B cell (primary cell): Measurements from ENCODE around the gene FYB2. TPM values are rescaled to one million over a fixed set of nuclear protein-coding genes. Genes with fewer than 3 reads are reported as not detected.

Source experiments
- ATAC-seq: fragments of 200-7000 bp; cut with Tn5 transposase; one replicate; pipeline ENCODE4 v1.10.0; 2021; ENCODE audit warnings: low read depth, mild to moderate bottlenecking, moderate number of reproducible peaks, moderate library complexity
- CTCF ChIA-PET: fragments of 350-600 bp; sonication (Branson Sonifier 250); formaldehyde crosslinking; loops from one replicate; lab custom pipeline; 2021; ENCODE audit warnings: antibody characterized with exemption, inconsistent platforms; lab: Charles Lee
- POLR2A ChIA-PET: fragments of 350-600 bp; sonication (Branson Sonifier 250); formaldehyde crosslinking; loops from one replicate; lab custom pipeline; 2021; ENCODE audit warnings: antibody characterized with exemption; lab: Charles Lee
- DNase-seq: peaks from one replicate; pipeline ENCODE4 v3.0.0; 2013
- H2AFZ ChIP-seq: 2 replicates; pipeline ENCODE4 v1.6.1; 2012; ENCODE audit warnings: mild to moderate bottlenecking, low read depth, low read length; ENCODE audit not compliant: insufficient read depth, poor library complexity, severe bottlenecking
- H3K27ac ChIP-seq, 2 donors: 1 replicate in 1 of 2; 2 replicates in 1 of 2; pipeline ENCODE4 v1.5.1; 2012 to 2013; ENCODE audit warnings: low read length in 2 of 2, mild to moderate bottlenecking in 2 of 2, moderate library complexity in 1 of 2
- H3K27me3 ChIP-seq, 4 experiments: fragments of 200-600 bp in 1 of 4; sonication (generic) in 1 of 4; replicated peaks in 1 of 4; 1 replicate in 2 of 4; 2 replicates in 2 of 4; pipeline versions ENCODE4 v1.6.1 to v1.7.0; 2013 to 2016; ENCODE audit warnings: low read length in 3 of 4, mild to moderate bottlenecking in 2 of 4, mixed read lengths in 1 of 4, moderate library complexity in 1 of 4; ENCODE audit not compliant: insufficient read depth in 4 of 4, control insufficient read depth in 3 of 4; ENCODE audit errors: control extremely low read depth in 1 of 4
- H3K36me3 ChIP-seq, 2 experiments: replicated peaks in 1 of 2; 1 replicate in 1 of 2; 2 replicates in 1 of 2; pipeline versions ENCODE4 v1.6.1 to v1.7.1; 2013; ENCODE audit warnings: low read length in 1 of 2; ENCODE audit not compliant: insufficient read depth in 2 of 2, control insufficient read depth in 1 of 2; ENCODE audit errors: control extremely low read depth in 1 of 2, extremely low read depth in 1 of 2
- H3K4me1 ChIP-seq, 2 donors: fragments of 200-600 bp in 1 of 2; sonication (generic) in 1 of 2; 1 replicate in 1 of 2; 2 replicates in 1 of 2; pipeline versions ENCODE4 v1.5.1 to v1.6.1; 2013 to 2017; ENCODE audit warnings: low read length in 2 of 2; ENCODE audit not compliant: control insufficient read depth in 2 of 2, insufficient read depth in 2 of 2
- H3K4me2 ChIP-seq: replicated peaks from 2 replicates; pipeline ENCODE3; 2012; ENCODE audit warnings: mild to moderate bottlenecking, low read depth, low read length; ENCODE audit not compliant: poor library complexity, severe bottlenecking
- H3K4me3 ChIP-seq, 5 experiments: fragments of 200-600 bp in 1 of 5; sonication (generic) in 1 of 5; 1 replicate in 3 of 5; 2 replicates in 2 of 5; pipeline versions ENCODE4 v1.5.1 to v1.7.0; 2011 to 2016; ENCODE audit warnings: low read length in 4 of 5, mild to moderate bottlenecking in 4 of 5, low read depth in 2 of 5, control low read depth in 1 of 5, moderate library complexity in 1 of 5; ENCODE audit not compliant: insufficient read depth in 1 of 5; ENCODE audit errors: control extremely low read depth in 1 of 5, extremely low read depth in 1 of 5
- H3K79me2 ChIP-seq: fragments of 200-600 bp; sonication (generic); one replicate; pipeline ENCODE4 v1.6.0; 2016; ENCODE audit warnings: low read length; ENCODE audit not compliant: control insufficient read depth, insufficient read depth
- H3K9ac ChIP-seq: fragments of 200-600 bp; sonication (generic); 2 replicates; pipeline ENCODE4 v1.6.1; 2017; ENCODE audit warnings: mild to moderate bottlenecking, low read length, moderate library complexity
- H3K9me3 ChIP-seq, 3 donors: one replicate each; pipeline versions ENCODE4 v1.6.1 to v1.7.1; 2013; ENCODE audit warnings: low read length in 2 of 3; ENCODE audit not compliant: control insufficient read depth in 2 of 3, insufficient read depth in 1 of 3; ENCODE audit errors: control extremely low read depth in 1 of 3
- H4K20me1 ChIP-seq: 2 replicates; pipeline ENCODE4 v1.6.0; 2012; ENCODE audit warnings: mild to moderate bottlenecking, low read length; ENCODE audit not compliant: insufficient read depth, control insufficient read depth, poor library complexity, severe bottlenecking
- H3K27ac Mint-ChIP-seq: one replicate; pipeline ENCODE4 v1.8.0; 2021; ENCODE audit warnings: mixed read lengths
- H3K27me3 Mint-ChIP-seq: one replicate; pipeline ENCODE4 v1.8.0; 2021; ENCODE audit warnings: mixed read lengths
- H3K4me1 Mint-ChIP-seq: one replicate; pipeline ENCODE4 v1.8.0; 2021; ENCODE audit warnings: mixed read lengths
- H3K4me3 Mint-ChIP-seq: one replicate; pipeline ENCODE4 v1.8.0; 2021; ENCODE audit warnings: mixed read lengths
- H3K9me3 Mint-ChIP-seq: one replicate; pipeline ENCODE4 v1.8.0; 2022; ENCODE audit warnings: mixed read lengths; ENCODE audit not compliant: insufficient read depth
- CTCF ChIP-seq: fragments of 200-600 bp; IDR thresholded peaks from one replicate; pipeline ENCODE4 v1.8.0; 2022; ENCODE audit warnings: antibody characterized with exemption, mild to moderate bottlenecking
- EZH2 ChIP-seq: IDR thresholded peaks from 2 replicates; pipeline ENCODE4 v1.6.1; 2012; ENCODE audit warnings: borderline replicate concordance, low read depth, mild to moderate bottlenecking, moderate library complexity, low read length; ENCODE audit not compliant: insufficient read depth, poor library complexity, severe bottlenecking
- WGBS: methylation state at CpG from one replicate; pipeline ENCODE4 v1.1.5; 2013; ENCODE audit warnings: missing lambda C conversion rate; ENCODE audit not compliant: insufficient coverage; 5-methylcytosine and 5-hydroxymethylcytosine counted together
- intact Hi-C: fragments of 100-400 bp; cut with micrococcal nuclease; formaldehyde crosslinking; loops from one replicate; pipeline ENCODE4 v1.10.0; 2022
- polyA plus RNA-seq: library from polyadenylated mRNA; depleted of rRNA; stranded (reverse); fragments of >200 nt; gene quantifications from 2 replicates; pipeline ENCODE4 v1.2.3, GENCODE V29; 2012
- total RNA-seq, 2 donors: library from RNA; stranded (reverse); fragments of 120-200 nt in 1 of 2; gene quantifications; 1 replicate in 1 of 2; 2 replicates in 1 of 2; pipeline versions ENCODE4 v1.2.3 to v1.2.4, GENCODE V29; 2013 to 2022

The FYB2 gene
- total and polyA plus RNA-seq, 2 donors (not counting 1 experiment from before 2014, with no cell fraction given) = not detected

- H3K4me1 Mint-ChIP-seq = no peaks in the 10 kb centered on the region
- no peak overlapping the region for H3K9ac ChIP-seq
- no peaks in the 10 kb centered on the region for H3K4me1 ChIP-seq
- CTCF ChIA-PET = interaction anchor here (1.2 to 5.3 kb wide), 5 partner anchors 41 to 1766 kb away, joined by 4 to 56 read pairs (median 6); no protein-coding TSS in a partner anchor
- peaks cover 25% of the 10 kb centered on the region for H3K27me3 Mint-ChIP-seq
- no peak overlapping the region for H2AFZ ChIP-seq
- H3K79me2 ChIP-seq = no peaks in the 10 kb centered on the region
- intact Hi-C loops = no loop called here
- DNase-seq (no peak), ATAC-seq (no peak)
- H3K9me3 Mint-ChIP-seq = no peaks in the 10 kb centered on the region
- no peaks in the 10 kb centered on the region for H3K9me3 ChIP-seq
- H3K4me3 ChIP-seq = no peak overlapping the region
- no peak overlapping the region for H3K27ac ChIP-seq
- no peak overlapping the region for H3K4me3 Mint-ChIP-seq
- no peak for TF ChIP-seq CTCF
- TF ChIP-seq EZH2 = no peak
- H3K27me3 ChIP-seq = peaks cover 0 to 3% (median 0%) of the 10 kb centered on the region in 4 experiments
- POLR2A ChIA-PET = no interaction called here
- H3K27ac Mint-ChIP-seq = no peak overlapping the region
- no peak overlapping the region for H3K4me2 ChIP-seq
- H4K20me1 ChIP-seq = no peaks in the 10 kb centered on the region
- no peaks in the 10 kb centered on the region for H3K36me3 ChIP-seq
Measured at GRCh38 chr1:56710646-56711045, 108.6 kb downstream of the FYB2 start.

GRCh38 chr1:56709995-56710394, 109.2 kb downstream of the FYB2 start:
- no CpG with 5 or more reads among the region's 2 CpGs for WGBS

More at GRCh38 chr1:56709995-56710394, 109.2 kb downstream of the FYB2 start:
- Histone ChIP-seq H2AFZ (no peak overlapping the region), H3K9me3 (no peaks in the 10 kb centered on the region), H4K20me1 (no peaks in the 10 kb centered on the region), H3K79me2 (no peaks in the 10 kb centered on the region), H3K27ac (no peak overlapping the region), H3K4me3 (no peak overlapping the region), H3K4me1 (no peaks in the 10 kb centered on the region), H3K9ac (no peak overlapping the region), H3K27me3 (peaks cover 0 to 3% (median 0%) of the 10 kb centered on the region in 4 experiments), H3K4me2 (no peak overlapping the region), H3K36me3 (no peaks in the 10 kb centered on the region)
- no peaks in the 10 kb centered on the region for H3K9me3 Mint-ChIP-seq
- no peak overlapping the region for H3K27ac Mint-ChIP-seq
- no peak overlapping the region for H3K4me3 Mint-ChIP-seq
- ATAC-seq (no peak), DNase-seq (no peak)
- no peaks in the 10 kb centered on the region for H3K4me1 Mint-ChIP-seq
- ChIA-PET CTCF (interaction anchor here (0.7 to 5.3 kb wide), 14 partner anchors 8 to 1765 kb away, joined by 3 to 56 read pairs (median 6); no protein-coding TSS in a partner anchor), POLR2A (no interaction called here)
- peaks cover 25% of the 10 kb centered on the region for H3K27me3 Mint-ChIP-seq
- intact Hi-C loops = loop anchor here (1.0 to 2.0 kb wide), 3 partner anchors 125 to 1765 kb away; no protein-coding TSS in a partner anchor
- TF ChIP-seq EZH2 (no peak), CTCF (no peak)
